BJ (cell line): ENCODE results near the gene RNU5B-1. TPM values are rescaled to one million over a fixed set of nuclear protein-coding genes. Genes with fewer than 3 reads are reported as not detected.
"Not testable (repeated sequence)": the region's sequence is repeated elsewhere in the genome, so short reads cannot be mapped to it uniquely, and the experiment has no call there.

Experiments used
- CTCF ChIA-PET: fragments of 350-600 bp; formaldehyde crosslinking; extraction: SDS; loops from one replicate; lab custom pipeline; 2021; ENCODE audit warnings: antibody characterized with exemption, inconsistent platforms; lab: Yijun Ruan, JAX
- POLR2A ChIA-PET: fragments of 300-600 bp; sonication (Branson Sonifier 250); formaldehyde crosslinking; extraction: SDS; loops from one replicate; lab custom pipeline; 2021; ENCODE audit warnings: antibody characterized with exemption; lab: Charles Lee
- DNase-seq: peaks from one replicate; pipeline ENCODE4 v3.0.0-alpha.2; 2011; ENCODE audit warnings: low read depth
- H3K27me3 ChIP-seq: 2 replicates; pipeline ENCODE4 v1.6.0; 2011; ENCODE audit warnings: low read length; ENCODE audit not compliant: control insufficient read depth, insufficient read depth
- H3K36me3 ChIP-seq: 2 replicates; pipeline ENCODE4 v1.5.1; 2011; ENCODE audit warnings: low read length; ENCODE audit not compliant: control insufficient read depth, insufficient read depth
- H3K4me3 ChIP-seq: 2 replicates; pipeline ENCODE4 v1.5.1; 2011; ENCODE audit warnings: low read depth, mild to moderate bottlenecking, control low read depth, low read length
- CTCF ChIP-seq: IDR thresholded peaks from 2 replicates; pipeline ENCODE4 v1.5.1; 2011; ENCODE audit warnings: low read depth, mild to moderate bottlenecking, control low read depth, inconsistent platforms, low read length, moderate library complexity; ENCODE audit not compliant: insufficient read depth
- polyA plus RNA-seq: library from polyadenylated mRNA; depleted of rRNA; stranded (reverse); fragments of >200 nt; gene quantifications from 2 replicates; pipeline ENCODE4 v1.2.3, GENCODE V29; 2011

RNU5B-1 gene
- polyA plus RNA-seq, 1 experiment, result not detected

GRCh38 chr15:65343374-65343981 is 39.0 kb downstream of the RNU5B-1 start:
- no peak for TF ChIP-seq CTCF
- ChIA-PET POLR2A (no interaction called here), CTCF (no interaction called here)
- H3K4me3 ChIP-seq, result no peak overlapping the region
- H3K36me3 ChIP-seq, result no peaks in the 10 kb centered on the region
- peaks cover 22% of the 10 kb centered on the region for H3K27me3 ChIP-seq
- no peak for DNase-seq

DNA sequence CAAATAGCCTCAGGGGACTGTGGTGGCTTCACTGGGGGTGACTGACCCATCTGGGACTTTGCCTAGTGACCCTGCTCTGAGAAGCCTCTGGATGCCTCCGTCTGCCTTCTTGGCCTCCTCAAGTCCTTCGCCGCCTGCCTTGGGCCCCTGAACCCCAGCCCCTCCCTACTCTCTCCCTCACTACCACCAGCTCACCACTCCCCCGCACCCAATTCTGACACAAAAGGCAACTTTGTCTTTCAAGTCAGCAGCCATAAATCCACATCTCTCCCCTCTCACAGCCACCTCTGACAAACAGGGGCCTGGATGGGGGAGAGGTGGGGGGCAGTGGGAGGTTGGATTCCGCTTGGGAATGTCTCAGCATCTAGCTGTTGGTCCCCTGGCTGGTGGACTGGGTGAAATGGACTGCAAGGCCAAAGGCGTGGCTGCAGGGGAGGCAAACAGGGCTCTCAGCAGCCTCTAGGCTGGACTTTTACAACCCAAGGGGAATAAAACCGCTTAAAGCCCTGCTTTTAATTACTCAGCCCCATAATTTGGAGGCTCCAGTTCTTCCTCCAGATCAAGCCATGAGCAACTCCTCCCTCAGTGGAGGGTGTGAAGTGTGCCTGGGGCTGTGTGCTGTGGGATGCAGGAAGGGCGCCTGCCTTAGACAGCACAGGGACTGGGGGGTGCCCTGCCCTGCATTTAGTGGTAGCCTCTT is 39.9 kb downstream of the RNU5B-1 start:
- TF ChIP-seq CTCF, result no peak
- Histone ChIP-seq H3K4me3 (no peak overlapping the region), H3K36me3 (no peaks in the 10 kb centered on the region), H3K27me3 (peaks cover 22% of the 10 kb centered on the region)
- DNase-seq, result no peak
- CTCF ChIA-PET, result no interaction called here
- POLR2A ChIA-PET, result no interaction called here

DNA sequence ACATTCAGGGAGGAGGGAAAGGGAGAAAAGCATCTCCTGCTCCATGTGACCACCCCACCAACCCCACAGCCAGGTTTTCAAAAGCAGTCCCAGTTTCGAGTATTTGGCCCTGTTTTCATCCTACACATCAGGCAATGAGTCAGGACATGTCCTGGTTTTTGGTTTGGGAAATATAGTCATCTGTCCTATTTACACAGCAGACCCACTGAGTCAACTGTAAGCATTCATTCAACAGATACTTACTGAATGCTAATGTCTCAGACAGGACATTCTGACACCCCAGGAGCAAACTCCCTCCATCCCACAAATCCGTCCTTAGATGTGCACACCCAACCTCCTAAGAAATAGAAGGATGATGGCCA is 40.4 kb downstream of the RNU5B-1 start:
- Histone ChIP-seq H3K27me3 (peaks cover 20% of the 10 kb centered on the region), H3K36me3 (no peaks in the 10 kb centered on the region), H3K4me3 (no peak overlapping the region)
- POLR2A ChIA-PET, result no interaction called here
- DNase-seq, result no peak
- TF ChIP-seq CTCF, result no peak
- CTCF ChIA-PET, result interaction anchor here (0.7 kb wide), 1 partner anchor 28 kb away, joined by 4 read pairs; no protein-coding TSS in a partner anchor

- Histone ChIP-seq H3K36me3 (no peaks in the 10 kb centered on the region), H3K4me3 (no peak overlapping the region), H3K27me3 (peaks cover 16% of the 10 kb centered on the region)
- ChIA-PET CTCF (interaction anchor here (0.8 kb wide), 1 partner anchor 28 kb away, joined by 3 read pairs; no protein-coding TSS in a partner anchor), POLR2A (no interaction called here)
- no peak for TF ChIP-seq CTCF
- no peak for DNase-seq
Observed at GRCh38 chr15:65346856-65347598, 42.5 kb downstream of the RNU5B-1 start.

GRCh38 chr15:65347756-65348155 is 43.3 kb downstream of the RNU5B-1 start:
- CTCF ChIA-PET, result interaction anchor here (0.8 kb wide), 1 partner anchor 29 kb away, joined by 3 read pairs; no protein-coding TSS in a partner anchor
- H3K36me3 ChIP-seq, DNase-seq, H3K4me3 ChIP-seq, POLR2A ChIA-PET: not testable (repeated sequence)
- peaks cover 13% of the 10 kb centered on the region for H3K27me3 ChIP-seq
